ENCODE results near the gene SALL2.

DNA sequence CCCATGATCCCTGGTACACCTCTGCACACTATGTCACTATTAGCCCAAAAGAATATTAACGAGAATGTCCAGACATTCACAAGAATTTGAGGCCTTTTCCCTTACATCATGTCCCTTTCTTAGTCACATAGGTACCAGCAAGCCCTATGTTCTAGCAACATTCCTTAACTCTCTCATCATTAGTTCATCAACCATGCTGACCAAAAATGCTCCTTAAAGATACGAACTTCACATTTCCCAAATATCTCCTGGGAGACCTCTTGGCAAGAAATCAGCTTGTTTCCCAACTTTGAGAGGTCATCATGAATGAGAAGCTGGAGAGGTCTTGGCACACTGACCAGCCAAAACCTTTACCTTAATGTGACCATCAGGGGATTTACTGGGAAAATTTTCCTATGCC lies 4.6 kb downstream of the SALL2 start:
- TF ChIP-seq CTCF (IDR thresholded peaks at IDR 0.05) (no peak), POLR2AphosphoS5 (IDR thresholded peaks at IDR 0.05; ENCODE audit: low read depth, low read length) (no peak), SIN3A (IDR thresholded peaks at IDR 0.05; ENCODE audit: borderline replicate concordance, insufficient read depth, low read depth, low read length) (no peak), TCF7L2 (IDR thresholded peaks at IDR 0.05; ENCODE audit: low read depth, low read length) (no peak)
